ENCODE measurements around the gene FOSB.

The FOSB gene

DNA sequence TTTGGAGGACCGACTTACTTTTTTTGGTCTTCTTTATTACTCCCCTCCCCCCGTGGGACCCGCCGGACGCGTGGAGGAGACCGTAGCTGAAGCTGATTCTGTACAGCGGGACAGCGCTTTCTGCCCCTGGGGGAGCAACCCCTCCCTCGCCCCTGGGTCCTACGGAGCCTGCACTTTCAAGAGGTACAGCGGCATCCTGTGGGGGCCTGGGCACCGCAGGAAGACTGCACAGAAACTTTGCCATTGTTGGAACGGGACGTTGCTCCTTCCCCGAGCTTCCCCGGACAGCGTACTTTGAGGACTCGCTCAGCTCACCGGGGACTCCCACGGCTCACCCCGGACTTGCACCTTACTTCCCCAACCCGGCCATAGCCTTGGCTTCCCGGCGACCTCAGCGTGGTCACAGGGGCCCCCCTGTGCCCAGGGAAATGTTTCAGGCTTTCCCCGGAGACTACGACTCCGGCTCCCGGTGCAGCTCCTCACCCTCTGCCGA, 409 bp downstream of the FOSB start:
- no peak for DNase-seq (ENCODE audit: low read depth, low spot score)

DNA sequence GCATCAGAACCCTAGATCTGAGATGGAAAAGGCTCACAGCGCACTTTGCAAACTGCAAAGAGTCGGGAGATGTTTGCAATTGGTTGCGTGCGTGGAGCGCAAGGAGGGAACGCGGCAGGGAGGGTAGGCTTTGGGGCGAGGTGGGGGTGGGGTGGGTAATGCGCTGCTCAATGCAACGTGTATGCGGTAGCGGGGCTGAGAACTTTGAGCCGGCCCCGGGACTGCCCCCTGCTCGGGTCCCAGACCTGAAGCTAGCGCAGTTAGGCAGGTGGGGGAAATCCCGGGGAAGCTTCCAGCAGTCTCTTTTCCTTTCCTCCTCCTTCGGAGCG, 971 bp downstream of the FOSB start:
- no peak for DNase-seq (ENCODE audit: low read depth, low spot score)

GRCh38 chr19:45469132-45469944, 1.5 kb downstream of the FOSB start:
- no peak for DNase-seq (ENCODE audit: low read depth, low spot score)

GRCh38 chr19:45469945-45470761, 2.4 kb downstream of the FOSB start:
- no peak for DNase-seq (ENCODE audit: low read depth, low spot score)

DNA sequence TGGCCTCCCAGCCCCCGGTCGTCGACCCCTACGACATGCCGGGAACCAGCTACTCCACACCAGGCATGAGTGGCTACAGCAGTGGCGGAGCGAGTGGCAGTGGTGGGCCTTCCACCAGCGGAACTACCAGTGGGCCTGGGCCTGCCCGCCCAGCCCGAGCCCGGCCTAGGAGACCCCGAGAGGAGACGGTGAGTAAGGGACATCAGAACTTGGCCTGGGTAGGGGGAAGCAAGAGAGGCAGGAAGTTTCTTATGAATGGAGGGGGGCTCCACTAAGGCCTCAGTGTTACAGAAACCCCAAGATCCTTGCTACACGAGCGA, 2.9 kb downstream of the FOSB start:
- no peak for DNase-seq (ENCODE audit: low read depth, low spot score)

DNA sequence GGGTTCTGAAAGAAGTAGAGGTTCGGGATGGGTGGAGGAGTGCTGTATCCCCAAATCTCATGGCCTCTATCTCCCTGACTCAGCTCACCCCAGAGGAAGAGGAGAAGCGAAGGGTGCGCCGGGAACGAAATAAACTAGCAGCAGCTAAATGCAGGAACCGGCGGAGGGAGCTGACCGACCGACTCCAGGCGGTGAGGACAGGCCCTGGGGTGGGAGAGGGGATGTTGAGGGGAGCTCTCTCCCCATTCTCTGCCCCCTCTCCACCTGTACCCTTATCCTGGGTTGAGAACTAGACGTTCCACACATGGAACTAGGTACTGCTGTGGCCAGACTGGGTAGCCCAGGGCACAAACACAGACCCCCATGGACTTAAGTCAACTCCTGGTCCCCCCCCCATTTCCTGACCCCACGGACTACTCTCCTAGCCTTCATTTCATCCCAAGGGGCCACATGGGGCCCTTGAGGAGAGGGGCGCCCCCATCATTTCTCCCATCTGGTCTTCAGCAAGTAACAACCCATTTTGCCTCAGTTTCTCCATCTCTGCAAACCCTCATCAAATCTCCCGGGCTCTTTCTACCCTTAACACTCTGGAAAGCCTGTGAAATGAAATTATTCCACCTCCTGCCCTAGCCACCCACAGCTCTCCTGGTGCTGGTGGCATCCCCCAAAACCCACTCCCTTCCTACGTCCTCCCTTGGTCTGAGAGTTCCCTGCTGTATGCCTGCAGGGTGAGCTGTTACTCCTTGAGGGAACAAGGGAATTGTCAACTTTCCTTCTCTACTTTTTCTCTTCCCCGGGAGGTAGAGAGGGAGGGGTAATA, 3.5 kb downstream of the FOSB start:
- DNase-seq (ENCODE audit: low read depth, low spot score), result no peak

DNA sequence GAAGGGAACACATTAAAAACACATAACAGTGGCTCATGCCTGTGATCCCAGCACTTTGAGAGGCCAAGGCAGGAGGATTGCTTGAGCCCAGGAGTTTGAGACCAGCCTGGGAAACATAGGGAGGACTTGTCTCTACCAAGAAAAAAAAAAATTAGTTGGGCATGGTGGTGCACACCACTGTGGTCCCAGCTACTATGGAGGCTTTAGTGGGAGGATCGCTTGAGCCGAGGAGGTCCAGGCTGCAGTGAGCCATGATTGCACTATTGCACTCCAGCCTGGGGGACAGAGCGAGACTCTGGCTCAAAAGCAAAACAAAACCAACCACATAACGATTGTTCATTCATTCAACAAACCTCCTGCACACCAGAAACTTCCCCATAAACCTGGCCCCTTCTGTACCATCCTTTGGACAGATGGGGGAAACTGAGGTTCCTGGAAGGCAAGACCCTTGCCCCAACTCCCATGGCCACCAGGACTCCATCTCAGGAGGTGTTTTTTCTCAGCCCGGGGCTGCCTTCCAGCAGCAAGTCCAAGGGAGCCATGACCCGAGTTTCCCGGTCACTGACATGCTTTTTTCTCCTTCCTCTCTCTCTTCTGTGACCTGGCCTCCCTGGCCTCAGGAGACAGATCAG, 4.3 kb downstream of the FOSB start:
- DNase-seq (ENCODE audit: low read depth, low spot score), result no peak

- no peak for DNase-seq (ENCODE audit: low read depth, low spot score)
Observed at GRCh38 chr19:45472563-45473366, 5.0 kb downstream of the FOSB start.

GRCh38 chr19:45473367-45473681, 5.5 kb downstream of the FOSB start:
- no peak for DNase-seq (ENCODE audit: low read depth, low spot score)

DNA sequence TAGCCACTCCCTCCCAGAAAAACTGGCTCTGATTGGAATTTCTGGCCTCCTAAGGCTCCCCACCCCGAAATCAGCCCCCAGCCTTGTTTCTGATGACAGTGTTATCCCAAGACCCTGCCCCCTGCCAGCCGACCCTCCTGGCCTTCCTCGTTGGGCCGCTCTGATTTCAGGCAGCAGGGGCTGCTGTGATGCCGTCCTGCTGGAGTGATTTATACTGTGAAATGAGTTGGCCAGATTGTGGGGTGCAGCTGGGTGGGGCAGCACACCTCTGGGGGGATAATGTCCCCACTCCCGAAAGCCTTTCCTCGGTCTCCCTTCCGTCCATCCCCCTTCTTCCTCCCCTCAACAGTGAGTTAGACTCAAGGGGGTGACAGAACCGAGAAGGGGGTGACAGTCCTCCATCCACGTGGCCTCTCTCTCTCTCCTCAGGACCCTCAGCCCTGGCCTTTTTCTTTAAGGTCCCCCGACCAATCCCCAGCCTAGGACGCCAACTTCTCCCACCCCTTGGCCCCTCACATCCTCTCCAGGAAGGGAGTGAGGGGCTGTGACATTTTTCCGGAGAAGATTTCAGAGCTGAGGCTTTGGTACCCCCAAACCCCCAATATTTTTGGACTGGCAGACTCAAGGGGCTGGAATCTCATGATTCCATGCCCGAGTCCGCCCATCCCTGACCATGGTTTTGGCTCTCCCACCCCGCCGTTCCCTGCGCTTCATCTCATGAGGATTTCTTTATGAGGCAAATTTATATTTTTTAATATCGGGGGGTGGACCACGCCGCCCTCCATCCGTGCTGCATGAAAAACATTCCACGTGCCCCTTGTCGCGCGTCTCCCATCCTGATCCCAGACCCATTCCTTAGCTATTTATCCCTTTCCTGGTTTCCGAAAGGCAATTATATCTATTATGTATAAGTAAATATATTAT, 6.1 kb downstream of the FOSB start:
- no peak for DNase-seq (ENCODE audit: low read depth, low spot score)

DNA sequence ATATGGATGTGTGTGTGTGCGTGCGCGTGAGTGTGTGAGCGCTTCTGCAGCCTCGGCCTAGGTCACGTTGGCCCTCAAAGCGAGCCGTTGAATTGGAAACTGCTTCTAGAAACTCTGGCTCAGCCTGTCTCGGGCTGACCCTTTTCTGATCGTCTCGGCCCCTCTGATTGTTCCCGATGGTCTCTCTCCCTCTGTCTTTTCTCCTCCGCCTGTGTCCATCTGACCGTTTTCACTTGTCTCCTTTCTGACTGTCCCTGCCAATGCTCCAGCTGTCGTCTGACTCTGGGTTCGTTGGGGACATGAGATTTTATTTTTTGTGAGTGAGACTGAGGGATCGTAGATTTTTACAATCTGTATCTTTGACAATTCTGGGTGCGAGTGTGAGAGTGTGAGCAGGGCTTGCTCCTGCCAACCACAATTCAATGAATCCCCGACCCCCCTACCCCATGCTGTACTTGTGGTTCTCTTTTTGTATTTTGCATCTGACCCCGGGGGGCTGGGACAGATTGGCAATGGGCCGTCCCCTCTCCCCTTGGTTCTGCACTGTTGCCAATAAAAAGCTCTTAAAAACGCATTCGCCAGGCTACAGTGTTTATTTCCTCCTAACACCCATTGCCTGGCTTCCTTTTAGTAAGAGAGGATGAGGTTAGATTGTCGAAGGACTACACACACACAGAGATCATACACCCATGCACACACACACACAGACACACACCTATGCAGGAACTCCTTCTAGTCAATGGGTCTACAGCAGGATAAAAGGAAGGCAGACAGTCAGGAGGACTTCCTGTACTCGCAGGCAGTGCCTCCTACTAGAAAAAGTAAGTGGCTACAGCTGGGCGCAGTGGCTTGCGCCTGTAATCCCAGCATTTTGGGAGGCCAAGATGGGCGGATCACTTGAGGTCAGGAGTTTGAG, 7.1 kb downstream of the FOSB start:
- DNase-seq (ENCODE audit: low read depth, low spot score), result no peak

- DNase-seq (ENCODE audit: low read depth, low spot score), result no peak
Observed at GRCh38 chr19:45475537-45476291, 7.9 kb downstream of the FOSB start.

DNA sequence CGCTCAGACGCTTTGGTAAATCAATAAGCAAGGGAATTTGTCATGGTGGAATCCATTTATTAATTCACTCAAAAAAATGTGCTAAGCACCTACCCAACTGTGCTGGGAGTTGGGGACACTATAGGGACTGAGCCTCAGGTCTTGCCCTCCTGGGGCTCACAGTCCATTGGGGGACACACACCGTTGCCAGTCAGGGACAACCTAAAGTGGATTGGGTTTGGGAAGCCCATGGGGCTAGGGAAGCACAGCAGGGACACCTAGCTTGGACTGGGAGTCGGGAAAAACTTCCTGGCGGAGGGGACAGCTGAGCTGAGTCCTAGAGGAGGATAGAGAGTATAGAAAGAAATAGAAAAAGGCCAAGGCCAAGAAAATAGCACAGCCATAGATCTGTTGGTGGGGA, 8.5 kb downstream of the FOSB start:
- no peak for DNase-seq (ENCODE audit: low read depth, low spot score)

DNA sequence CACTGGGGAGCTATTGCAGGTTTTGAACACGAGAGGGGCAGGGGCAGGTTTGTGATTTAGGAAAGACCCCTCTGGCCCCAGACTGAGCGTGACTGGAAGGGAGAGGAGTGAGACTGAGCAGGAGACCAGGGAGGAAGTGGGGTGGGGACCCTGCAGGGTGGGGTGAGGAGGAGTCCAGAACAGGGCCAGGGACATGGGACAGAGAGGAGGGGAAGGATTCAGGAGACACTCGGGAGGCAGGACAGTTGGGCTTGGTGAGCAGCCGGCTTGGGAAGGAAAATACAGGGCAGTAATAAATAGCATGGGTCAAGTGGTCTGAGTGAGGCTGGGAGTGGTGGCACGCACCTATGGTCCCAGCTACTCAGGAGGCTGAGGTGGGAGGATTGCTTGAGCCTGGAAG, 9.4 kb downstream of the FOSB start:
- no peak for DNase-seq (ENCODE audit: low read depth, low spot score)

- no peak for DNase-seq (ENCODE audit: low read depth, low spot score)
Observed at GRCh38 chr19:45477713-45478453, 10.1 kb downstream of the FOSB start.

GRCh38 chr19:45478454-45479238, 10.8 kb downstream of the FOSB start:
- DNase-seq (ENCODE audit: low read depth, low spot score), result peak; percentile 91

DNA sequence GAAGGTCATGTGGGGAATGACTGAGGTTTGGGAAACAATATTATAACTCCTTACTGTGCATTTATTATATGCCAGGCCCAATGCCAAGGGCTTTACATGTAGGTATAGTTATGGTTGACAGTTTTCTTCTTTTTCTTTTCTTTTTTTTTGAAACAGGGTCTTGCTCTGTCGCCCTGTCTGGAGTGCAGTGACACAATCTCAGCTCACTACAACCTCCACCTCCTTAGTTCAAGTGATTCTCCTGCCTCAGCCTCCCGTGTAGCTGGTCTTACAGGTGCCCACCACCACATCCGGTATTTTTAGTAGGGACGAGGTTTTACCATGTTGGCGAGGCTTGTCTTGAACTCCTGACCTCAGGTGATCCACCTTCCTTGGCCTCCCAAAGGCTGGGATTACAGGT, 15.2 kb downstream of the FOSB start:
- DNase-seq (ENCODE audit: low read depth, low spot score), result no peak
